ENCODE data around the gene RGS7.

GRCh38 chr1:241389400-241389799 lies 32.4 kb upstream of the RGS7 start:
- no peak for TF ChIP-seq CTCF (conservative IDR thresholded peaks at IDR 0.05; ENCODE audit: low read length)
- TF ChIP-seq EZH2phosphoT487 (IDR thresholded peaks at IDR 0.05; ENCODE audit: borderline replicate concordance) = no peak
